GM21526 (cell line): ENCODE measurements around the gene RIMS1.
"Not testable (repeated sequence)": the region's sequence is repeated elsewhere in the genome, so short reads cannot be mapped to it uniquely, and the experiment has no call there.

Experiments used
- ATAC-seq: cut with Tn5 transposase; IDR thresholded peaks from one replicate; pipeline ENCODE4 v1.9.1; 2021; ENCODE audit warnings: moderate library complexity; ENCODE audit not compliant: unreplicated experiment, low FRiP score

RIMS1 gene

DNA sequence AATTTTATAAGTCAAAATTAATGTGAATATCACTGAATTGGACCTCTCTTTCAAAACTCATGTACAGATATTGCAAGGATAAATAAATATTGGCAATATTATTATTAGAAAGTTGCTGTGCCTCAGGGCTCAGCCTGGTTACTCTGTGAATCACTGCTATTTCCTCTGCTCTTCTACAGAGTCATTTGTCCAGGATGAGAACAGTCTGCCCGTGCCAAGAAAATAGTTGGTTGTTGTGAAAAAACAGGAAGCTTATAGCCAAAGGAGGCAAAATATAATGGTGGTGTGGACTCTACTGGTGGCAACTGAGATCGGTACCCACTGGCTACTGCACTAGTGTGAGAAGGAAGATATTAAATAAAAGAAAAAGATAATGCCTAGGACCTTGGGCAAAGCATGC is 93.6 kb downstream of the RIMS1 start:
- no peak for ATAC-seq

DNA sequence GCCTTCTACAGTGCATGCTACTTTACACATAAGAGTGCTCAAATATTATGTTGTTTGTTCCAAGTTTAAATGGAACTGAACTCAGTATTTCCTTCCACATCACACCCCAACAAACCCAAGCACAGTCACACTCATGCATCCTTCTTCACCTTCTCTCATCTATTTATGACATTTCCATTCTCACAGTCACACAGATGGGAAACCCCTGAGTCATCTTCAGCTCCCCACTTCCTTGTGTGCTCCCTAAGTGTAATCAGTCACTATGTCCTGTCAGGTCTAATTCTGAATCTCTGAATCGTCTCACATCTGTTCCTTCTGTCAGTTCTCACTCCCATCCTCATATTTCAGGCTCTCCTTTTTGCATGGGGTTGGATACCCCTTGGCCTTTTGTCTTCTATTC is 96.0 kb downstream of the RIMS1 start:
- ATAC-seq = peak; percentile 80

DNA sequence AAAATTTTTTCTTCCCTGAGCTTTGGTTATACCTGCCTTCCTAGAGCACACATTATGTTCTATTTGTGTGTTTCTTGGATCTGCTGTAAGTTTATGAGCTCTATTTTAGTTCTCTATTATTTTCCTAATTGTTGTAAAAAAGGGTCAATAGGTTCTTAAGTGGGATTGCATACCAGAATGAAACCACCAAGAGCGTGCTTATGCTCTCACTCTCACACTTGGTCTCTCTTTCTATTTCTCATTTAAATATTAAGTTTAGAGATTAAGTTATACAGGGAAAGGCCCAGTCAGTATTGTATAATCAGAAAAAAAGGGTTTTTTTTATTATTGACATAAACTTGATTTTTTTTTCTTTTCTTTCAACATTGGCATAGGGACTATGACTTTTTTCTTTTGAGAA is 96.8 kb downstream of the RIMS1 start:
- no peak for ATAC-seq

DNA sequence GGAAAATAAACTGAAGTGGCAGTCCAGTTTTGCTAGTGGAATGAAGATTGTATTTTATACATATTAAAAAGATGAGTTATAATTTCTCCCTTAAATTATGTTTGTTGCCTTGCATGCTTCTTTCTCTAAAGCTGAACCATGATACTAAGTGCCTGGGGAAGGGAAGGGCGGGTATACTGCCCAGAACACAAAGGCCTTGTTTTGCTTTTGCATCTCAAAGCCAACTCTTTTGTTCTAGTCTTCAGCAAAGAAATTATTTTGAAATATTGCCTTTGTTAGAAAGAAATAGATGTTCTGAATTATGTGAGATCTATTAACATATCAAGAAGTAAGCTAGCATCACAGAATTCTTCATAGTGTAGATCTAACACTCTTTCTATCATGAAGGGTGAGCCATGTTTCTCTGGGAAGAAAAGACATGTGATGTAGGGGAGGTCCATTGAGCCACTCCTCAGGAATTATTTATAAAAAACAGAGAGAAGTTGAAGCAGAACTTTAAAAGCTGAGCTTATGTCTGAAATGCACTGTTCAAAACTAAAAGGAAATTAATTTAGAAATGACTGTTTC is 108.4 kb downstream of the RIMS1 start:
- ATAC-seq = no peak

DNA sequence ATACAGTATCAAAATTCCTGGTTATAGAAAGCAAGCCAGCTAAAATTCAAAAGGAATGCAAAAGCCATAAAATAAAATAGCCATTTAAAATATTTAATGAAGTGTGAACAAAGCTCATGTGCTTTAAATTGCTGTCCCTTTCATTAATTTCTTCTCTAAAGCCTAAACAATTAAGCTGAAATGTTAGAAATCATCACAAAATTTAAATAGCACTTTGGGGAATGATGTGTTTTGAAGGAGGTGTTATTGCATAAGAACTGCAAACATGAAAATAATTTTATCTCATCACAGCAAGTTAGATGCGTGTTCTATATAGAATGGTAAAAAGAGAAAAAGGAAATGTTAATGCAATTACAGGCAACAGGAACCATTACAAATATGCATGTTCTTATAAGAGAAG is 111.0 kb downstream of the RIMS1 start:
- no peak for ATAC-seq

DNA sequence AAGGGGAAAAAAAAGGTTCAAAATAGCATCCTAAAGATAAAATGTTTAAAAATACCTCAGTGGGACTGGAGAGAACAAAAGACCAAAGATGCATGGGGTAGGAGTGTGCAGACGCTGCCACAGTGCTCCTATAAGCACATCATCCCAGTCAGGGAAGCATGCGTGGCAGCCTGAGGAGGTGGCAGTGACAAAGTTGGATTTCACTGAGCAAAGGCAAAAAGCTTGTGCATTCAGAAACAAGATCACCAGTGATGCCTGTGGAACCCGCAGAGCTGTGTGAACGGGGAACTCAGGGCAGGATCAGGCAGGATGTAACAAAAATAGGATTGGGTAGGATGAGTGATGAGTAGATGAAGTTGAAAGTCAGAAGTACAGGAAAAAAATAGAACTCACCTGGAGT is 116.1 kb downstream of the RIMS1 start:
- ATAC-seq = no peak

DNA sequence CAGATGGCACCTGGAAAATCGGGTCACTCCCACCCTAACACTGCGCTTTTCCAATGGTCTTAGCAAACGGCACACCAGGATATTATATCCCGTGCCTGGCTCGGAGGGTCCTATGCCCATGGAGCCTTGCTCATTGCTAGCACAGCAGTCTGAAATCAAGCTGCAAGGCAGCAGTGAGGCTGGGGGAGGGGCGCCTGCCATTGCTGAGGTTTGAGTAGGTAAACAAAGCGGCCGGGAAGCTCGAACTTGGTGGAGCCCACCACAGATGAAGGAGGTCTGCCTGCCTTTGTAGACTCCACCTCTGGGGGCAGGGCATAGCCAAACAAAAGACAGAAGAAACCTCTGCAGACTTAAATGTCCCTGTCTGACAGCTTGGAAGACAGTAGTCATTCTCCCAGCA is 120.2 kb downstream of the RIMS1 start:
- ATAC-seq = not testable (repeated sequence)

DNA sequence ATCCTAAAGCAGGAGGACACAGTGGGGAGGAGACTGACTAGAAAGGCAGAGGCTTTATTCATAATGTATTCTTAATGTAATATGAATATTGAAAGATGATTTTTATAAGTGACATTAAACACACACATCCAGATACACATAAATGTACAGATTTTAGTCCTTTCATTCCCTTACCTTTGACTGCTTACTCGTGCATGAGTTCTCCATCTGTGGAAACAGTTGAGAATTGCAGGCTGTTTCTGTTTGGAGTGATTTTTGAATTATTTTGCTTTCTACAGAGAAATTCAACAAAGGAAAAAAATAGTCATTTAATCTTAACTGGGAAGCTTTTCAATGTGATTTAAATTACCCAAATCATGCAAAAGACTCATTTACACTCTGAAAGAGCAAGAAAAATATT is 136.5 kb downstream of the RIMS1 start:
- no peak for ATAC-seq

DNA sequence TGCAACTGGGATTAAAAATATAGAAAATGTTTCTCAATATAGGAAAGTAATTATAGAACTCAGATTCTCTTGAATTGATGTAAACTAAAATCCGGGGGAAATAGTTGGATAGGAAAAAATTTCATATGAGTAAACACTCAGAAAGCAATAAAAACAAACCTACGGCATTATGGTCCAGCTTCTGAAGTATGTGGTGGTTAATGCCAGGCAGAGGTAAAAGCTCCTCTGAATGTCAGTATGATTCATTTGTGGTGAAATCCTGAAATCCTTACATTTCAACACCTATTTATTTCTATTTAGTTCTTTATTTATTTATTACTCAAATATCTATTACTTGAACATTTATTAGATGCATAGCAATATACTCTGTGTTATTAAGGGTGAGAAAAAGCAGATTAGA is 145.1 kb downstream of the RIMS1 start:
- no peak for ATAC-seq

DNA sequence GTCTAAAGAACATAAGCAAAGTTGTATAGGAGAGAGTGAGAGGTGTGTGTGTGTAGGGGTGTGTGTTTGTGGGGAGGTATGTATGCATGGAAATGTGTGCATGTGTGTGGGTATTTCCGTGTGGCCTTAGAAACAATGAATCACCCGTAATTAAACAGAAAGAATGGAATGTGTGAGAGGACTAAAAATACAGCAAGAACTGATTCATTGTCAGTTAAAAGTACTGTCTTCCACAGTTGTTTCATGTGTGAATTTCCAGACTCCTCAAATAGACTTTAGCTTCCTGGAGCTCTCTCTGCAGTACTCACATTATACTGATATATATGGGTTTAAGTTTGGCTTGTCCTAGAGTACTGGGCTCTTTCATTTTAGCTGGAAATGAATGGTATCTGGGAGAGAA is 145.7 kb downstream of the RIMS1 start:
- no peak for ATAC-seq

DNA sequence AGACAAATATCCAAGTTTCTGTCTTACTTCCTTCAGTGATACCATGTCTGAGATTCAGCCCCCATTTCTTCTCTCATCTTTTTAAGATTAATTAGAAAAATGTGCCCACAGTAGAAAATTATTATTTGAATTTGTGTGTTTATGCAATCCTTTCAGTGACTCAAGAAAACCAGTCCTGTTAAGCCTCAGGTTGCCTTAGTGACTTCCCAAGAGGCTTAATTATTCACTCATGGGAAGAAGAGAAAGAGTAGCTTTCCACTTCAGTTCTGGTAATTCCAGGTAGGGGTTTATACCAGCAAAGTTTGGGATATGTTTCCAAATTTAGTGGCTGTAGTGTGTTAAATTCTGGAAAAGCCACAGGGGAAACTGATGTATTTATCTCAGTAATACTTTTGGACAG is 149.1 kb downstream of the RIMS1 start:
- no peak for ATAC-seq

DNA sequence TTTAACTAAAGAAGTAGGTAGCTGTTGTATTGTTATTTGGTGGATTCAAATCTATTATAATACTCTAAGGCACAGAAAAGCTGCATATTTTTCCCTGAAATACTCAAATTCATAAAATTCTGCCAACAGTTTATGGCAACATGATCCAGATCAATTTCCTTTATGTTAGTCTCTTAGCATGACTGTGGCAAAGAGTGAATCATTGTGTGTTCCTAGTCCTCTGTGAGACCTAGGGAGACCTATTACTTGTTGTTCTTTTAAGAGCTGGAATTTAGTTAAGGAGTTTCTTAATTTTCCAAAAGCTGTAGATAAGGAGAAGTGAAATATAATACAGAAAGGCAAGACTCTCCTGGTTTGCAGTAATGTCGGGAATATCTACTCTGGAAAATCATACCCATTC is 149.6 kb downstream of the RIMS1 start:
- ATAC-seq = no peak

DNA sequence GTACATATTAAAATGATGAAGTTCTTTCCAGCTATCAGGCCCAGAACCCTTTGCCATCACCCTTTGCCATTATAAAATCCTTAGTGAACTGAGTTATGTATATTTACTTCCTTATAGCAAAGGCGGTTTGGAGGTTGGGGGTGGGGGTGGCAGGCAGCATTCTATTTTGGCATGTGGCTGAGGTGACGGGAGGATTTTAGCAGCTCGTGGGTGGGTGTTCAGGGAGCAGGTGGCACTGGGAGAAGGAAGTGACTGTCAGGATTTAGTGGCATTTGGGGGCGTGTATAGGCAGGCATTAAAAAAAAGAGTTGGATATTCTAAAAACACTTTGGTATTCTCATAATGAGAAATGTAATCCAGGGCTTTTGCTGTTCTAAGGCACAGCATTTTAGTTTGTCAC is 150.7 kb downstream of the RIMS1 start:
- no peak for ATAC-seq

DNA sequence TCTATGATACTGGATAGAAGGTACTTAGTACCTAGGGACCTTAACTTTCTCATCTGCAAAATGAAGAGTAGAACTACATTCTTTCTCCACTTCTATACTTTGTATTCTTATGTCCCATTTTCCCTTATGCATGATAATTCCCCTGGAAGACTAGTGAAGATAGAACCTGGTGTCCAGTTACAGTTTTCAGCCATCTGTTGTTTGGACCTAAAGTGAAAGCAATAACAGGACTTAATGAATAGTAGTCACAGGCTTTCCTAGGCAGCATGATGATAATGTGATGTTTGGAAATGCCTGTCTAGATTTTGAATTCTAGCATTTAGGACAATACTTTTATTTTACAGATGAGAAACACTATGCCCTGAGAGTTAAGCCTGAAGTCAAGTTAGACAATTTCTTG is 153.8 kb downstream of the RIMS1 start:
- no peak for ATAC-seq

DNA sequence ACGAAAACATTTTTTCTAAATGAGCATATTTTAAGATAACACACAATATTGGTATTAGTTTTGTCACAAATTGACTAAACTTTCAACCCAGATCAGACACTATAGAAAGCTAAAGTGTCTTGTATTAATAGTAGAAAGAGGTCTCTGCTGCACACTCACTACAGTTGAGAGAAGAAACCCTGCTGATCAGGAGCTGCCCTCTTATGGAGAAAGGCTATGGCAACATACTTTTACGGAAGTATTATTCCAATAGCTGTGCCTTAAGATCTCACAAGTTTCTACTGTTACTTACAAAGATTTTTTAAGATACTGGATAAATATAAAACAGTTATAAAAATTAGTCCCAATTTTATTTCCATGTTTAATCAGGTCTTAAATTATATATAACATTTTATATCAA is 155.7 kb downstream of the RIMS1 start:
- ATAC-seq = no peak

DNA sequence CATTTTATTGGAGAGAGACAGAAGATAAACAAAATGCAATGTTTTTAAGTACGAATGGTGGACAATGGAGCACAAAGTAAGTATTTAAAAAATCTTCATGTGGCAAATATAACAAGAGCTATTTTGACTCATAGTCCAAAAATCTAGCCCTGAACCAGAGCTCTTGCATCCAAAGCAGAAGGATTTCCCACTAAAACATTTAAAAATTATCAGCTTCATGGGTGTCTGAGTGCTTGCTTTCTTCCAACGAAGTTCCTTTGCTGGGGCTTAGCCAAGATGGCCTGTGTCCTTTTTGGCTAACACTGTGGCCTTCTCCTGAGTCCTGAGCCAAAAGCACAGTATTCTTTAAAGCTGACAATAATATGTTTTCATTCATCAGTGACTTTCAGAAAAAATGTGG is 161.7 kb downstream of the RIMS1 start:
- no peak for ATAC-seq

DNA sequence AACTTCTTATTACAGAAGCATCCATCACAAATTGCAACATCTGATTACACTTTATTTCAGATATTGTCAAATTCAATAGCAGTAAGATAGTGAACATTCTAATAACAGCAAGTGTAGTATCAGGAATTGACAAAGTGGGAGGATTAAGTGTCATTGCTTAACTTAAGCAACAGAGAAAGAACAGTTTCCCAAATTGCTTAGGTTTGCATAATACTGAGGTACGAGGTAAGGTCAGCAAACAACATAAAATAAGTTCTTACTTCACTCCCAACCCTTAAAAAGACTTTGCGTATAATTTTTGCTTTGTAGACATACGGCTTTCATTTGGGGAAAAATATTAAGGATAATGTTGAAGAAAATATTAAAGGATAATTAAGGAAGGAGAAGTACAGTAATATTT is 163.0 kb downstream of the RIMS1 start:
- ATAC-seq = no peak

DNA sequence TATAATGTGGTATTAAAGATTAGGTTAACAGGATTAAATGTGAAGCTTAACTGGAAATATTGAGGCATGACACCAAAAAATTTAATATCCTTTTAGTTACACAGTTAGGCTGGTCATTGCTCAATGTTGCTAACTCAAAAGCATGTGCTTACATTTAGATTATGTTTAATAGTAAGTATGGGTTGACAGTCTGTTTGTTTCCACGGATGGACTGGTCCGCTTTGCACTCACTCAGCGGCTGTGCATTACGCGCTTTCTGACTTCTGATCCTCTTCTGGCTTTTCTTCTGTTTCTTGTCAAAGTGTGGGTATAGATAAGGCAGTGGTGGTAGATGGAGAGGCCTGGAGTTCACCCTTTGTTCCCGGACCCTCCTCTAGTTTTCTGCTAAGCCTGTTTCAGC is 174.9 kb downstream of the RIMS1 start:
- no peak for ATAC-seq

DNA sequence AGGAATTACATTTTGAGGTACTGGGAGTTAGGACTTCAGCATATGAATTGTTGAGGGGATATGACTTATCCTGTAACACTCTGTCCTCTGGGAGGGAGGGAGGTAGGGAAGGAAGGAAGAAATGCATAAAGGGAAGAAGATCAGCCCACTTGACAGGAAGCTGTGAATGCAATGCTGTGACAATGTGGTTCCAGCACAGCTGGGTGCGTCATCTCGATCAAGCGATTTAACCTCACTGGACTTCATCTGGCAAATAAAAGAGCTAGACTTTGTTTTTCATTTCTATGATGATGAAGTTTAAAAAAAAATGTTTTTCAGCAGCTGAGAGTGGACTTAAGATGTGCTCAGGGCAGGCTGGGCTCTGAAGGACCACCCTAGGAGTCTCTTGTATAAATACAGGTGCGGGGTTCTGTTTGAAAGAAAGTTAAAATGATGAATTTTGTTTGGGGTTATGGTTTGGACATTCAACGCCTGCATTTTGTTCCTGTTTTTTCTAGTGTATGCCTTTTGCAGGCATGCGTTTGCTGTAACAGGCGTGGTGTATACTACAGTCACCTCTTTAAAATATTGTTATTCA is 178.1 kb downstream of the RIMS1 start:
- no peak for ATAC-seq

DNA sequence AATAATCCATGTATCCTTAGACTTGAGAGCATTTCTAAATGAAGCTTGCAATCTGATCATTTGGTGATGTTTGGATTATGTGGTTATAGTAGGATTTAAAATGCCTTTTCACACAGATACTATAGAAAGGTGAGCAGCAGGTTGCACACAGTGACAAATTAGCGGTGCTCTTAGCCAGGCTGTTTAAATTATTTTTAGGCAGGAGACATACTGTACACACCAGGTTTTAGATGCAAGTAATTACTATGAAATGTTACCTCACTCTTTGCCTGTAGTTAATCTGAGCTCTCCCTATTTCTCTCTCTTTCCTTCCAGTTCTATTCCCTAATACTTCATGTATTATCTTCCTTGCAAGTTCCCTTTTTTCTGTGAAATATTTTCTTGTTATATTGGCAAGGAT is 191.7 kb downstream of the RIMS1 start:
- ATAC-seq = no peak

DNA sequence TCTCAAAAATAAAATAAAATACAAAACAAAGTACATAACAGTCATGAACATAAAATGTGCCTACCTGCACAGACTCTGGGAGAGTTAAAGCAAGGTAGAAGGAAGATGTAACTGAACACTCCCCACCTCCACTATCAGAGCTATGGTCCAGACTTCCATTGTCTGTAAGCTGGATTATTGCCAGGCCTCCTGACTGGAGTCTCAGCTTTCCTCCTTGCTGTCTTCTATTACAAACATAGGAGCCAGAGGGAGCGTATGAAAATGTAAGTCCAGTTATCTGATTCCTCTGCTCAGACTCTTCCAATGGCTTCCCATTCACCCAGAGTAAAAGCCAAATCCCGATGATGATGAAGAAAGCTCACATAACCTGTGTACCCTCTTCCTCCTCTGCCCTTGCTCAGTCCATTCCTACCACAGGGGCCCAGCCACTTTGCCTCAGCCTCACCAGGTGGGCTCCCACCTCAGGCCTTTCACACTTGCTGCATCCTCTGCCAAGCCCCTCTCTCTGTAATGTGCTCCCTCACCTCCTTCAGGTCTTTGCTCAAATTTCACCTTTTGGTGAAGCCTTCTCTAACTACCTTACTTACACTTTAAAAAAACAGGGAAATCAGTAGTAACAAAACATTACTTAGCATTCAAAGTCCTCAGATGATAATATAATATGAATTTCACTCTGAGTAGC is 194.1 kb downstream of the RIMS1 start:
- ATAC-seq = no peak

DNA sequence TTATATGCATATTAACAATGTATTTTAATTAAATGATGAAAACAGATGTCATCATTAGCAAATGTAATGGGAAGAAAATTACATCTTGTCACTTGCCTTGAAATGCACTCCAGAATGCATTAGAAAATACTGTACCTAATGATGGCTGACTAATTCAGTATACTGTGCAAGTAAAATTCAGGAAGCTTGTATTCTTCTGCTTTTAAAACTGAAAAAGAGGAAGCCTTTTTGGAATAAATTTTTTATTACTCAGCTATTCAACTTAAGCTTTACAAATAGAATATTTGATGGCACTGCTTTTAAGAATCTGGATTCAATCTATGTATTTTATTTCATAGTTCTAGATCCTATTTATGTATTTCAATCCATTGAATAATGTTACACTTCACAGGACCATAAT is 195.5 kb downstream of the RIMS1 start:
- ATAC-seq = no peak
